ENCODE measurements around the gene FILIP1. TPM values are rescaled to one million over a fixed set of nuclear protein-coding genes. Genes with fewer than 3 reads are reported as not detected.

The FILIP1 gene
- total and polyA plus RNA-seq, 2 of the 8 experiments (the other 6 are each of a cell fraction or from before 2014, with no cell fraction given), result 2.4 to 5.7 TPM

DNA sequence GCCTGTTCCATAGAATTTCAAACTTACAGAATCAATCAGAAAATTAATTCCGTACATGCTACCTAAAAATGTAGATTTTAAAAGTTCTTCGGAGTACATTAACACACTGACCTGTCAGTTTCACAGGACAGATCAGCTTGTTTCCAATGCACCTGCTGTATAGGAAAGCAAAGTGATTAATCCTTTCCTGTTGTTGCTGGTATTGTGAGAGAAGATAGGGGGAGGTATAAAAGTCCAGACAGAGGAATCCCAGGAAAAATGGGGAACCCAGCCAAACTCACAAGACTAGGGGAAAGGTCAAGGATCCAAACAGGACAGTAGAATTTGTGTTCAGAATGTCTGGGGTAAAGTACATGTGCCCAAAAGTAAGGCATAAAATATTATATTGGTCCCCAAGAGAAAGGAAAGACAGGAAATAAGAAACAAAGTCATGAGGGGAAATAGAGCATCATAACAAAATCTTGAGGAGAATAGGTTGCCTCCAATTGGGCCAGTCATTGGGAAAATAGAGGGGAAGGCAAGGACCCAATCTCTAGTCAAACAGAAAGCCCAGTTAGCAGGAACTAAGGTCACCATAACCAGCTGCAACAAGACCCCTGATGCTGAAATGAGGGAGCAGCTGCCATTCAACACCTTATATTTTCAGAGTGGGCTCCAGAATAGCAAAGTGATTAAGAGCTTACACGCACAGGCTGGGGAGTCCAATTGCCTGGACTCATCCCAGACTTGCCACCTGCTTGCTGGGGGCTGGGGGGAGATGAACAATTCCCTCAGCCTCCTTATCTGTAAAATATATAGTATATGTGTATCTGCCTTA is 10.3 kb downstream of the FILIP1 start (continued):
- TF ChIP-seq, protein P1, sequence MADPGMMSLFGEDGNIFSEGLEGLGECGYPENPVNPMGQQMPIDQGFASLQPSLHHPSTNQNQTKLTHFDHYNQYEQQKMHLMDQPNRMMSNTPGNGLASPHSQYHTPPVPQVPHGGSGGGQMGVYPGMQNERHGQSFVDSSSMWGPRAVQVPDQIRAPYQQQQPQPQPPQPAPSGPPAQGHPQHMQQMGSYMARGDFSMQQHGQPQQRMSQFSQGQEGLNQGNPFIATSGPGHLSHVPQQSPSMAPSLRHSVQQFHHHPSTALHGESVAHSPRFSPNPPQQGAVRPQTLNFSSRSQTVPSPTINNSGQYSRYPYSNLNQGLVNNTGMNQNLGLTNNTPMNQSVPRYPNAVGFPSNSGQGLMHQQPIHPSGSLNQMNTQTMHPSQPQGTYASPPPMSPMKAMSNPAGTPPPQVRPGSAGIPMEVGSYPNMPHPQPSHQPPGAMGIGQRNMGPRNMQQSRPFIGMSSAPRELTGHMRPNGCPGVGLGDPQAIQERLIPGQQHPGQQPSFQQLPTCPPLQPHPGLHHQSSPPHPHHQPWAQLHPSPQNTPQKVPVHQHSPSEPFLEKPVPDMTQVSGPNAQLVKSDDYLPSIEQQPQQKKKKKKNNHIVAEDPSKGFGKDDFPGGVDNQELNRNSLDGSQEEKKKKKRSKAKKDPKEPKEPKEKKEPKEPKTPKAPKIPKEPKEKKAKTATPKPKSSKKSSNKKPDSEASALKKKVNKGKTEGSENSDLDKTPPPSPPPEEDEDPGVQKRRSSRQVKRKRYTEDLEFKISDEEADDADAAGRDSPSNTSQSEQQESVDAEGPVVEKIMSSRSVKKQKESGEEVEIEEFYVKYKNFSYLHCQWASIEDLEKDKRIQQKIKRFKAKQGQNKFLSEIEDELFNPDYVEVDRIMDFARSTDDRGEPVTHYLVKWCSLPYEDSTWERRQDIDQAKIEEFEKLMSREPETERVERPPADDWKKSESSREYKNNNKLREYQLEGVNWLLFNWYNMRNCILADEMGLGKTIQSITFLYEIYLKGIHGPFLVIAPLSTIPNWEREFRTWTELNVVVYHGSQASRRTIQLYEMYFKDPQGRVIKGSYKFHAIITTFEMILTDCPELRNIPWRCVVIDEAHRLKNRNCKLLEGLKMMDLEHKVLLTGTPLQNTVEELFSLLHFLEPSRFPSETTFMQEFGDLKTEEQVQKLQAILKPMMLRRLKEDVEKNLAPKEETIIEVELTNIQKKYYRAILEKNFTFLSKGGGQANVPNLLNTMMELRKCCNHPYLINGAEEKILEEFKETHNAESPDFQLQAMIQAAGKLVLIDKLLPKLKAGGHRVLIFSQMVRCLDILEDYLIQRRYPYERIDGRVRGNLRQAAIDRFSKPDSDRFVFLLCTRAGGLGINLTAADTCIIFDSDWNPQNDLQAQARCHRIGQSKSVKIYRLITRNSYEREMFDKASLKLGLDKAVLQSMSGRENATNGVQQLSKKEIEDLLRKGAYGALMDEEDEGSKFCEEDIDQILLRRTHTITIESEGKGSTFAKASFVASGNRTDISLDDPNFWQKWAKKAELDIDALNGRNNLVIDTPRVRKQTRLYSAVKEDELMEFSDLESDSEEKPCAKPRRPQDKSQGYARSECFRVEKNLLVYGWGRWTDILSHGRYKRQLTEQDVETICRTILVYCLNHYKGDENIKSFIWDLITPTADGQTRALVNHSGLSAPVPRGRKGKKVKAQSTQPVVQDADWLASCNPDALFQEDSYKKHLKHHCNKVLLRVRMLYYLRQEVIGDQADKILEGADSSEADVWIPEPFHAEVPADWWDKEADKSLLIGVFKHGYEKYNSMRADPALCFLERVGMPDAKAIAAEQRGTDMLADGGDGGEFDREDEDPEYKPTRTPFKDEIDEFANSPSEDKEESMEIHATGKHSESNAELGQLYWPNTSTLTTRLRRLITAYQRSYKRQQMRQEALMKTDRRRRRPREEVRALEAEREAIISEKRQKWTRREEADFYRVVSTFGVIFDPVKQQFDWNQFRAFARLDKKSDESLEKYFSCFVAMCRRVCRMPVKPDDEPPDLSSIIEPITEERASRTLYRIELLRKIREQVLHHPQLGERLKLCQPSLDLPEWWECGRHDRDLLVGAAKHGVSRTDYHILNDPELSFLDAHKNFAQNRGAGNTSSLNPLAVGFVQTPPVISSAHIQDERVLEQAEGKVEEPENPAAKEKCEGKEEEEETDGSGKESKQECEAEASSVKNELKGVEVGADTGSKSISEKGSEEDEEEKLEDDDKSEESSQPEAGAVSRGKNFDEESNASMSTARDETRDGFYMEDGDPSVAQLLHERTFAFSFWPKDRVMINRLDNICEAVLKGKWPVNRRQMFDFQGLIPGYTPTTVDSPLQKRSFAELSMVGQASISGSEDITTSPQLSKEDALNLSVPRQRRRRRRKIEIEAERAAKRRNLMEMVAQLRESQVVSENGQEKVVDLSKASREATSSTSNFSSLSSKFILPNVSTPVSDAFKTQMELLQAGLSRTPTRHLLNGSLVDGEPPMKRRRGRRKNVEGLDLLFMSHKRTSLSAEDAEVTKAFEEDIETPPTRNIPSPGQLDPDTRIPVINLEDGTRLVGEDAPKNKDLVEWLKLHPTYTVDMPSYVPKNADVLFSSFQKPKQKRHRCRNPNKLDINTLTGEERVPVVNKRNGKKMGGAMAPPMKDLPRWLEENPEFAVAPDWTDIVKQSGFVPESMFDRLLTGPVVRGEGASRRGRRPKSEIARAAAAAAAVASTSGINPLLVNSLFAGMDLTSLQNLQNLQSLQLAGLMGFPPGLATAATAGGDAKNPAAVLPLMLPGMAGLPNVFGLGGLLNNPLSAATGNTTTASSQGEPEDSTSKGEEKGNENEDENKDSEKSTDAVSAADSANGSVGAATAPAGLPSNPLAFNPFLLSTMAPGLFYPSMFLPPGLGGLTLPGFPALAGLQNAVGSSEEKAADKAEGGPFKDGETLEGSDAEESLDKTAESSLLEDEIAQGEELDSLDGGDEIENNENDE (IDR thresholded peaks at IDR 0.05; ENCODE audit: insufficient replicate concordance, low read length), result no peak
- TF ChIP-seq SAP30 (IDR thresholded peaks at IDR 0.05; ENCODE audit: insufficient read depth, insufficient replicate concordance, low read length) (no peak), RNF2 (IDR thresholded peaks at IDR 0.05; ENCODE audit: borderline replicate concordance, low read depth, low read length, missing control alignments, poor library complexity, severe bottlenecking) (no peak), BACH1 (IDR thresholded peaks at IDR 0.05; ENCODE audit: low read length) (no peak), CHD2 (IDR thresholded peaks at IDR 0.05; ENCODE audit: low read length) (no peak), SP1 (IDR thresholded peaks at IDR 0.05; ENCODE audit: low read depth, low read length) (no peak), TCF12 (IDR thresholded peaks at IDR 0.05; ENCODE audit: low read depth, low read length) (no peak), JUND (IDR thresholded peaks at IDR 0.05; ENCODE audit: low read length) (no peak), CEBPB (IDR thresholded peaks at IDR 0.05; ENCODE audit: low read depth, low read length) (no peak), EZH2 (IDR thresholded peaks at IDR 0.05; ENCODE audit: low read depth, low read length, severe bottlenecking) (no peak)

All from H1 (cell line).